CD8-positive, alpha-beta memory T cell (primary cell): ENCODE results near the gene TNFSF12. TPM values are rescaled to one million over a fixed set of nuclear protein-coding genes. Genes with fewer than 3 reads are reported as not detected.

Source experiments
- CTCF ChIA-PET: fragments of 350-600 bp; sonication (Branson Sonifier 250); formaldehyde crosslinking; loops from one replicate; lab custom pipeline; 2021; ENCODE audit warnings: antibody characterized with exemption; lab: Charles Lee
- POLR2A ChIA-PET: fragments of 350-600 bp; sonication (Branson Sonifier 250); formaldehyde crosslinking; loops from one replicate; lab custom pipeline; 2021; ENCODE audit warnings: antibody characterized with exemption; lab: Charles Lee
- DNase-seq, 5 donors: peaks; one replicate each; pipeline versions ENCODE4 v3.0.0 to v3.0.0-alpha.2; 2020 to 2022; ENCODE audit warnings: mixed read lengths in 1 of 5
- H3K27ac ChIP-seq: one replicate; pipeline ENCODE4 v1.7.0; 2013; ENCODE audit warnings: low read depth, mild to moderate bottlenecking, low read length, moderate library complexity
- H3K27me3 ChIP-seq: 2 replicates; pipeline ENCODE4 v1.7.0; 2013; ENCODE audit warnings: low read length, mild to moderate bottlenecking; ENCODE audit not compliant: insufficient read depth, poor library complexity, severe bottlenecking
- H3K36me3 ChIP-seq: 2 replicates; pipeline ENCODE4 v1.7.0; 2013; ENCODE audit warnings: mild to moderate bottlenecking, low read length, moderate library complexity; ENCODE audit not compliant: insufficient read depth
- H3K4me1 ChIP-seq: 2 replicates; pipeline ENCODE4 v1.7.0; 2013; ENCODE audit warnings: mild to moderate bottlenecking, low read length, moderate library complexity; ENCODE audit not compliant: insufficient read depth
- H3K4me3 ChIP-seq: 2 replicates; pipeline ENCODE4 v1.7.0; 2013; ENCODE audit warnings: mild to moderate bottlenecking, low read length
- H3K9me3 ChIP-seq: 2 replicates; pipeline ENCODE4 v1.7.0; 2013; ENCODE audit warnings: mild to moderate bottlenecking, low read length
- H3K27ac Mint-ChIP-seq, 8 donors: one replicate each; pipeline ENCODE4 v1.8.0; 2020 to 2021; ENCODE audit warnings: mixed read lengths in 8 of 8, mild to moderate bottlenecking in 6 of 8, inconsistent platforms in 3 of 8, moderate library complexity in 3 of 8
- H3K27me3 Mint-ChIP-seq, 2 donors: one replicate each; pipeline ENCODE4 v1.8.0; 2020 to 2021; ENCODE audit warnings: mixed read lengths in 2 of 2, mild to moderate bottlenecking in 1 of 2, moderate library complexity in 1 of 2
- H3K36me3 Mint-ChIP-seq, 3 donors: one replicate each; pipeline ENCODE4 v1.8.0; 2020 to 2021; ENCODE audit warnings: mixed read lengths in 3 of 3, inconsistent platforms in 1 of 3, mild to moderate bottlenecking in 1 of 3
- H3K4me1 Mint-ChIP-seq, 3 donors: one replicate each; pipeline ENCODE4 v1.8.0; 2020 to 2021; ENCODE audit warnings: mixed read lengths in 3 of 3, inconsistent platforms in 1 of 3, mild to moderate bottlenecking in 1 of 3
- H3K4me3 Mint-ChIP-seq, 7 donors: one replicate each; pipeline ENCODE4 v1.8.0; 2020 to 2021; ENCODE audit warnings: mixed read lengths in 7 of 7, mild to moderate bottlenecking in 6 of 7, moderate library complexity in 4 of 7, inconsistent platforms in 2 of 7
- H3K9me3 Mint-ChIP-seq, 5 donors: one replicate each; pipeline ENCODE4 v1.8.0; 2020 to 2022; ENCODE audit warnings: mixed read lengths in 5 of 5, mild to moderate bottlenecking in 3 of 5, moderate library complexity in 2 of 5, inconsistent platforms in 1 of 5
- polyA plus RNA-seq: library from polyadenylated mRNA; unstranded; fragments of 300-500 nt; fragmentation: Illumina TruSeq; gene quantifications from one replicate; pipeline ENCODE4 v1.2.3, GENCODE V29; 2021
- total RNA-seq, 2 experiments: library from RNA; stranded (reverse); gene quantifications; one replicate each; pipeline ENCODE4 v1.2.3, GENCODE V29; 2021

TNFSF12 gene
- total and polyA plus RNA-seq, 3 experiments from 2014 or later = 18.6 to 60.8 (median 22.5) TPM

DNA sequence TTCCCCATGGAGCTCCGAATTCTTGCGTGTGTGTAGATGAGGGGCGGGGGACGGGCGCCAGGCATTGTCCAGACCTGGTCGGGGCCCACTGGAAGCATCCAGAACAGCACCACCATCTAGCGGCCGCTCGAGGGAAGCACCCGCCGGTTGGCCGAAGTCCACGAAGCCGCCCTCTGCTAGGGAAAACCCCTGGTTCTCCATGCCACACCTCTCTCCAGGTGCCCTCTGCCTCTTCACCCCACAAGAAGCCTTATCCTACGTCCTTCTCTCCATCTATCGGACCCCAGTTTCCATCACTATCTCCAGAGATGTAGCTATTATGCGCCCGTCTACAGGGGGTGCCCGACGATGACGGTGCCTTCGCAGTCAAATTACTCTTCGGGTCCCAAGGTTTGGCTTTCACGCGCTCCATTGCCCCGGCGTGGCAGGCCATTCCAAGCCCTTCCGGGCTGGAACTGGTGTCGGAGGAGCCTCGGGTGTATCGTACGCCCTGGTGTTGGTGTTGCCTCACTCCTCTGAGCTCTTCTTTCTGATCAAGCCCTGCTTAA is 12.2 kb downstream of the TNFSF12 start:
- Mint-ChIP-seq H3K4me1 (peaks cover 23 to 33% (median 25%) of the 10 kb centered on the region in 3 donors), H3K9me3 (peaks cover 0 to 2% (median 0%) of the 10 kb centered on the region in 5 donors), H3K4me3 (peak overlapping the region; percentile 88 to 97 (median 89)), H3K27ac (peak overlapping the region; percentile 91 to 99 (median 98)), H3K36me3 (peaks cover 0 to 42% (median 3%) of the 10 kb centered on the region in 3 donors), H3K27me3 (peaks cover 0 to 4% of the 10 kb centered on the region in 2 donors)
- CTCF ChIA-PET = interaction anchor here (0.6 to 3.9 kb wide), 42 partner anchors 9 to 341 kb away, joined by 3 to 75 read pairs (median 6); partner anchors contain the start of genes ACAP1, CHRNB1, FXR2 and GABARAP
- H3K27me3 ChIP-seq = no peaks in the 10 kb centered on the region
- H3K4me3 ChIP-seq = peak overlapping the region; percentile 95
- peaks cover 21% of the 10 kb centered on the region for H3K36me3 ChIP-seq
- DNase-seq = peak; percentile 74 to 85 (median 81)
- POLR2A ChIA-PET = interaction anchor here (0.5 to 2.4 kb wide), 18 partner anchors 11 to 631 kb away, joined by 3 to 13 read pairs (median 6); partner anchors contain the start of genes ACAP1, CD68, FGF11 and MPDU1
- H3K9me3 ChIP-seq = no peaks in the 10 kb centered on the region
- H3K27ac ChIP-seq = peak overlapping the region; percentile 94
- H3K4me1 ChIP-seq = peaks cover 37% of the 10 kb centered on the region

- ChIA-PET CTCF (interaction anchor here (0.6 to 3.9 kb wide), 34 partner anchors 9 to 329 kb away, joined by 3 to 75 read pairs (median 6); partner anchors contain the start of genes ACAP1, FXR2, GABARAP and MPDU1), POLR2A (interaction anchor here (0.8 to 2.4 kb wide), 12 partner anchors 10 to 225 kb away, joined by 4 to 13 read pairs (median 7); partner anchors contain the start of genes ACAP1, CD68, MPDU1 and POLR2A)
- H3K9me3 ChIP-seq = no peaks in the 10 kb centered on the region
- peak; percentile 88 to 94 (median 91) for DNase-seq
- peak within 1 kb of the TSS; percentile 95 for H3K4me3 ChIP-seq
- Mint-ChIP-seq H3K27ac (peak within 1 kb of the TSS; percentile 91 to 99 (median 98)), H3K9me3 (peaks cover 0 to 2% (median 0%) of the 10 kb centered on the region in 5 donors), H3K27me3 (peaks cover 0 to 4% of the 10 kb centered on the region in 2 donors), H3K4me1 (peaks cover 20 to 33% (median 22%) of the 10 kb centered on the region in 3 donors), H3K4me3 (peak within 1 kb of the TSS; percentile 88 to 97 (median 89)), H3K36me3 (peaks cover 0 to 41% (median 3%) of the 10 kb centered on the region in 3 donors)
- H3K36me3 ChIP-seq = peaks cover 21% of the 10 kb centered on the region
- H3K4me1 ChIP-seq = peaks cover 37% of the 10 kb centered on the region
- peak within 1 kb of the TSS; percentile 94 for H3K27ac ChIP-seq
- no peaks in the 10 kb centered on the region for H3K27me3 ChIP-seq
Observed at GRCh38 chr17:7561589-7562207, 12.8 kb downstream of the TNFSF12 start, which contains the start of gene SENP3. Gene SENP3 (plus strand): TSS chr17:7561919. CDS start chr17:7563077, 1,158 bp downstream.

DNA sequence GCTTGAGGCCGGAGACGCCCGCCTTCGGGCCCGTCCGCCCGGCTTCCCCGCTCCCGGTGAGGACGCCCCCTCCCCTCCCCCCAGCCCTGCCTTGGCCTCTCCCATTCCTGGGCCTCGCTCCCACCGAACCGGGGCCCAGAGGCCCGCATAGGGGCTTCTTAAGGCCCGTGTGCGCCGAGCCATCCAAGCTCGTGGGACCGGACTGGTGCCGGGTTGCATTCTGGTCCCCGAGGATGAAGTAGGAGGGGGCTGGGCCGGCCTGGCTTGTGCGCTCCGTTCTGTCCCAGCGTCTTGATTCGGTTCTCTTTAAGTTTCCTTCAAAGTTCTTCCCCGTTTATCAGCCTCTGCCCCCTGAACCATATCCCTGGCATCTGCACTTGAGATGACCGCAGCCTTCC is 13.3 kb downstream of the TNFSF12 start:
- CTCF ChIA-PET = interaction anchor here (1.7 to 3.9 kb wide), 7 partner anchors 14 to 125 kb away, joined by 5 to 75 read pairs (median 15); partner anchors contain the start of genes FXR2, MPDU1, SLC35G6 and TP53
- peak overlapping the region; percentile 94 for H3K27ac ChIP-seq
- H3K27ac Mint-ChIP-seq = peak overlapping the region; percentile 81 to 96 (median 91)
- peaks cover 3 to 46% (median 4%) of the 10 kb centered on the region in 3 donors for H3K36me3 Mint-ChIP-seq
- peaks cover 20 to 35% (median 21%) of the 10 kb centered on the region in 3 donors for H3K4me1 Mint-ChIP-seq
- peak overlapping the region; percentile 79 to 97 (median 89) for H3K4me3 Mint-ChIP-seq
- peaks cover 0 to 2% (median 0%) of the 10 kb centered on the region in 5 donors for H3K9me3 Mint-ChIP-seq
- H3K27me3 Mint-ChIP-seq = peaks cover 0 to 4% of the 10 kb centered on the region in 2 donors
- H3K4me3 ChIP-seq = peak overlapping the region; percentile 95
- no peak for DNase-seq
- H3K9me3 ChIP-seq = no peaks in the 10 kb centered on the region
- POLR2A ChIA-PET = interaction anchor here (1.4 to 2.4 kb wide), 3 partner anchors 11 to 27 kb away, joined by 6 to 13 read pairs (median 7); partner anchors contain the start of gene CD68
- peaks cover 37% of the 10 kb centered on the region for H3K4me1 ChIP-seq
- no peaks in the 10 kb centered on the region for H3K27me3 ChIP-seq
- peaks cover 21% of the 10 kb centered on the region for H3K36me3 ChIP-seq

DNA sequence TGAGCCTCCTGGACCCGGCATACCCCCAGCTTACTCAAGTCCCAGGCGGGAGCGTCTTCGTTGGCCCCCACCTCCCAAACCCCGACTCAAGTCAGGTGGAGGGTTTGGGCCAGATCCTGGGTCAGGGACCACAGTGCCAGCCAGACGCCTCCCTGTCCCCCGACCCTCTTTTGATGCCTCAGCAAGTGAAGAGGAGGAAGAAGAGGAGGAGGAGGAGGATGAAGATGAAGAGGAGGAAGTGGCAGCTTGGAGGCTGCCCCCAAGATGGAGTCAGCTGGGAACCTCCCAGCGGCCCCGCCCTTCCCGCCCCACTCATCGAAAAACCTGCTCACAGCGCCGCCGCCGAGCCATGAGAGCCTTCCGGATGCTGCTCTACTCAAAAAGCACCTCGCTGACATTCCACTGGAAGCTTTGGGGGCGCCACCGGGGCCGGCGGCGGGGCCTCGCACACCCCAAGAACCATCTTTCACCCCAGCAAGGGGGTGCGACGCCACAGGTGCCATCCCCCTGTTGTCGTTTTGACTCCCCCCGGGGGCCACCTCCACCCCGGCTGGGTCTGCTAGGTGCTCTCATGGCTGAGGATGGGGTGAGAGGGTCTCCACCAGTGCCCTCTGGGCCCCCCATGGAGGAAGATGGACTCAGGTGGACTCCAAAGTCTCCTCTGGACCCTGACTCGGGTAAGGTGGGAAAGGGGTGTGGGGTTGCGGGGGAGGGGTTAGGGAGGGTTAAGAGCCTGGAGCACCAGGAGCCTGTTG is 14.4 kb downstream of the TNFSF12 start:
- H3K27me3 ChIP-seq = no peaks in the 10 kb centered on the region
- peaks cover 21% of the 10 kb centered on the region for H3K36me3 ChIP-seq
- no peaks in the 10 kb centered on the region for H3K9me3 ChIP-seq
- Mint-ChIP-seq H3K4me1 (peaks cover 21 to 35% (median 22%) of the 10 kb centered on the region in 3 donors), H3K9me3 (peaks cover 0 to 2% (median 0%) of the 10 kb centered on the region in 5 donors), H3K4me3 (peak overlapping the region; percentile 79 to 97 (median 88)), H3K27me3 (peaks cover 0 to 4% of the 10 kb centered on the region in 2 donors), H3K36me3 (peaks cover 4 to 52% (median 7%) of the 10 kb centered on the region in 3 donors), H3K27ac (peak overlapping the region in 5 of 8 donors; percentile 81 to 96 (median 91))
- H3K4me3 ChIP-seq = peak overlapping the region; percentile 95
- peak overlapping the region; percentile 94 for H3K27ac ChIP-seq
- ChIA-PET CTCF (no interaction called here), POLR2A (no interaction called here)
- H3K4me1 ChIP-seq = peaks cover 32% of the 10 kb centered on the region
- no peak for DNase-seq

DNA sequence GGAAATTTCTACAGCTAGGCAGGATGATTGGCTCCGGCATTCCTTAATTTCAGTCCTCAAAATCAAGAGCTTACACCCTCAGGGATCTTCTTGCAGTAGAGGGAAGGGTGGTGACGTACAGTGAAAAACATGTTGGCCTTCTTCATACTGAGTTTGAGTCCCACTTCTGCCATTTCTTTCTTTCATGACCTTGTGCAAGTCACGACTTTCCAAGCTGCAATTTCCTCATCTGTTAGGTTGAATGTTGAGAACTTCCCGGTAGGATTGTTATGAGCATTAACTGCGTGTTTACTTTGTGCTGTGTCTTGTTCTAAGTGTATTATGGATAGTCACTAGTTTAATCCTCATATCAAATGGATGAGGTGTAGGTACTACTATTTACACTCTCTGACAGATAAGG is 20.7 kb downstream of the TNFSF12 start:
- no peak overlapping the region for H3K27ac ChIP-seq
- Mint-ChIP-seq H3K4me1 (peaks cover 19 to 26% (median 20%) of the 10 kb centered on the region in 3 donors), H3K4me3 (no peak overlapping the region), H3K27ac (peak overlapping the region in 2 of 8 donors; percentile 19 to 20), H3K27me3 (peaks cover 0 to 7% of the 10 kb centered on the region in 2 donors), H3K9me3 (peaks cover 0 to 4% (median 2%) of the 10 kb centered on the region in 5 donors), H3K36me3 (peaks cover 10 to 78% (median 17%) of the 10 kb centered on the region in 3 donors)
- DNase-seq = no peak
- H3K36me3 ChIP-seq = peaks cover 34% of the 10 kb centered on the region
- POLR2A ChIA-PET = no interaction called here
- H3K4me3 ChIP-seq = no peak overlapping the region
- CTCF ChIA-PET = interaction anchor here (0.7 to 2.5 kb wide), 5 partner anchors 9 to 46 kb away, joined by 3 to 14 read pairs (median 4); partner anchors contain the start of genes MPDU1 and SOX15
- H3K4me1 ChIP-seq = peaks cover 13% of the 10 kb centered on the region
- H3K9me3 ChIP-seq = no peaks in the 10 kb centered on the region
- no peaks in the 10 kb centered on the region for H3K27me3 ChIP-seq

GRCh38 chr17:7570351-7570750 is 21.5 kb downstream of the TNFSF12 start:
- Histone ChIP-seq H3K36me3 (peaks cover 36% of the 10 kb centered on the region), H3K27ac (no peak overlapping the region), H3K9me3 (no peaks in the 10 kb centered on the region), H3K4me3 (no peak overlapping the region), H3K27me3 (no peaks in the 10 kb centered on the region), H3K4me1 (peaks cover 21% of the 10 kb centered on the region)
- Mint-ChIP-seq H3K4me3 (no peak overlapping the region), H3K27me3 (peaks cover 0 to 7% of the 10 kb centered on the region in 2 donors), H3K4me1 (peaks cover 27 to 33% (median 28%) of the 10 kb centered on the region in 3 donors), H3K36me3 (peaks cover 15 to 78% (median 20%) of the 10 kb centered on the region in 3 donors), H3K9me3 (peaks cover 0 to 4% (median 2%) of the 10 kb centered on the region in 5 donors), H3K27ac (peak overlapping the region in 5 of 8 donors; percentile 43 to 77 (median 51))
- ChIA-PET CTCF (interaction anchor here (1.7 to 2.5 kb wide), 3 partner anchors 10 to 19 kb away, joined by 4 to 14 read pairs (median 4); partner anchors contain the start of genes MPDU1 and SOX15), POLR2A (interaction anchor here (0.8 kb wide), 1 partner anchor 10 kb away, joined by 3 read pairs; no protein-coding TSS in a partner anchor)
- no peak for DNase-seq

GRCh38 chr17:7572338-7572587 is 23.4 kb downstream of the TNFSF12 start:
- H3K4me1 Mint-ChIP-seq = peaks cover 38 to 50% (median 43%) of the 10 kb centered on the region in 3 donors
- H3K9me3 ChIP-seq = no peaks in the 10 kb centered on the region
- H3K36me3 Mint-ChIP-seq = peaks cover 21 to 84% (median 26%) of the 10 kb centered on the region in 3 donors
- no peaks in the 10 kb centered on the region for H3K27me3 ChIP-seq
- H3K27ac Mint-ChIP-seq = peak overlapping the region; percentile 96 to 100 (median 98)
- peak overlapping the region; percentile 93 to 98 (median 96) for H3K4me3 Mint-ChIP-seq
- peak overlapping the region; percentile 73 for H3K4me3 ChIP-seq
- peak overlapping the region; percentile 85 for H3K27ac ChIP-seq
- no peak for DNase-seq
- peaks cover 31% of the 10 kb centered on the region for H3K4me1 ChIP-seq
- H3K9me3 Mint-ChIP-seq = peaks cover 0 to 4% (median 2%) of the 10 kb centered on the region in 5 donors
- ChIA-PET CTCF (interaction anchor here (1.1 to 1.3 kb wide), 2 partner anchors 11 to 18 kb away, joined by 3 to 6 read pairs; partner anchors contain the start of gene SOX15), POLR2A (interaction anchor here (0.6 to 4.1 kb wide), 7 partner anchors 11 to 321 kb away, joined by 3 to 52 read pairs (median 5); partner anchors contain the start of genes CTDNEP1, MPDU1, TP53 and WRAP53)
- H3K27me3 Mint-ChIP-seq = peaks cover 0 to 7% of the 10 kb centered on the region in 2 donors
- peaks cover 49% of the 10 kb centered on the region for H3K36me3 ChIP-seq
